HFFc6 (cell line): ENCODE data around the gene PTPRF. TPM values are rescaled to one million over a fixed set of nuclear protein-coding genes. Genes with fewer than 3 reads are reported as not detected.
"Not testable (repeated sequence)": the region's sequence is repeated elsewhere in the genome, so short reads cannot be mapped to it uniquely, and the experiment has no call there.

ENCODE experiments used
- DNase-seq: peaks from one replicate; pipeline ENCODE4 v3.0.0-alpha.2; 2018
- H3K27ac Mint-ChIP-seq: 2 replicates; pipeline ENCODE4 v1.8.0; 2020; ENCODE audit warnings: mild to moderate bottlenecking, mixed read lengths
- H3K27me3 Mint-ChIP-seq: 2 replicates; pipeline ENCODE4 v1.8.0; 2021; ENCODE audit warnings: mild to moderate bottlenecking, moderate library complexity, mixed read lengths; ENCODE audit not compliant: insufficient read depth
- H3K36me3 Mint-ChIP-seq: 2 replicates; pipeline ENCODE4 v1.8.0; 2021; ENCODE audit warnings: low read depth, mixed read lengths
- H3K4me1 Mint-ChIP-seq: 2 replicates; pipeline ENCODE4 v1.8.0; 2020; ENCODE audit warnings: low read depth, mixed read lengths
- H3K4me3 Mint-ChIP-seq: 2 replicates; pipeline ENCODE4 v1.8.0; 2020; ENCODE audit warnings: mild to moderate bottlenecking, moderate library complexity, mixed read lengths
- H3K9me3 Mint-ChIP-seq: 2 replicates; pipeline ENCODE4 v1.8.0; 2020; ENCODE audit warnings: mild to moderate bottlenecking, mixed read lengths
- total RNA-seq, 6 experiments: library from RNA; stranded (reverse); fragmentation: NEBNext Ultra II Directional; extraction: Animal tissue kit (Norgen Biotek cat#: 25700); gene quantifications; 2 replicates in 1 of 6; 3 replicates in 5 of 6; pipeline ENCODE4 v1.2.3, GENCODE V29; 2021
- TF ChIP-seq, protein P1 (sequence below): fragments of 200-600 bp; sonication (generic); IDR thresholded peaks from 2 replicates; pipeline ENCODE4 v1.5.0; 2021; ENCODE audit warnings: antibody characterized with exemption, mild to moderate bottlenecking

PTPRF gene
- total RNA-seq, 6 experiments from 2014 or later = 94.3 to 119 (median 109) TPM

DNA sequence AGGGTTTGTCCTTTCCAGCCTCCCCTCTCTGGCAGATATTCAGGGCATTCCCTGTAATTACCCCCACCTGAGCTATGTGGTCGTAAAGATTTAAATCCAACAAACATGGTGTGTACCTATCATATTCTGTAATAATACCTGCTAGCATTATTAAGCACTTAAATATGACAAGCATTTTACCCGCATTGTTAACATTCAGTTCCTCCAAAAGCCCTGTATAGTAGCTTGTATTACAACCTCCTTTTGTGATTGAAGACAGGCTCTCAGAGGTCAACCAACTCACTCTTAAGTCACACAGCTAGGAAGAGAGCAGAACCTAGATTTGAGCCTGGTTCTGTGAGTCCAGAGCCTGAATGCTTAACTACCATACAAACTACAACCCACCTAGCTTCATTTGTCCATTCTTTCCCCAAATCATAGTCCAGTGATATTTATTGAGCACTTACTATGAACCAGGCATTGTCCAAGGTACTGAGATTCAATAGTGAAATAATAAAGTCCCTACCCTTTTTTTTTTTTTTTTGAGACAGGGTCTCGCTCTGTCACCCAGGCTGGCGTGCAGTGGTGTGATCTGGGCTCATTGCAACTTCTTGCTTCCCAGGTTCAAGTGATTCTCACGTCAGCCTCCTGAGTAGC, 105.4 kb downstream of the PTPRF start:
- Mint-ChIP-seq H3K4me1 (peaks cover 5% of the 10 kb centered on the region; the same call in 1 of the 2 replicates), H3K36me3 (no peaks in the 10 kb centered on the region), H3K27me3 (peaks cover 3% of the 10 kb centered on the region), H3K27ac (no peak overlapping the region), H3K4me3 (no peak overlapping the region), H3K9me3 (no peaks in the 10 kb centered on the region)
- TF ChIP-seq, protein P1, sequence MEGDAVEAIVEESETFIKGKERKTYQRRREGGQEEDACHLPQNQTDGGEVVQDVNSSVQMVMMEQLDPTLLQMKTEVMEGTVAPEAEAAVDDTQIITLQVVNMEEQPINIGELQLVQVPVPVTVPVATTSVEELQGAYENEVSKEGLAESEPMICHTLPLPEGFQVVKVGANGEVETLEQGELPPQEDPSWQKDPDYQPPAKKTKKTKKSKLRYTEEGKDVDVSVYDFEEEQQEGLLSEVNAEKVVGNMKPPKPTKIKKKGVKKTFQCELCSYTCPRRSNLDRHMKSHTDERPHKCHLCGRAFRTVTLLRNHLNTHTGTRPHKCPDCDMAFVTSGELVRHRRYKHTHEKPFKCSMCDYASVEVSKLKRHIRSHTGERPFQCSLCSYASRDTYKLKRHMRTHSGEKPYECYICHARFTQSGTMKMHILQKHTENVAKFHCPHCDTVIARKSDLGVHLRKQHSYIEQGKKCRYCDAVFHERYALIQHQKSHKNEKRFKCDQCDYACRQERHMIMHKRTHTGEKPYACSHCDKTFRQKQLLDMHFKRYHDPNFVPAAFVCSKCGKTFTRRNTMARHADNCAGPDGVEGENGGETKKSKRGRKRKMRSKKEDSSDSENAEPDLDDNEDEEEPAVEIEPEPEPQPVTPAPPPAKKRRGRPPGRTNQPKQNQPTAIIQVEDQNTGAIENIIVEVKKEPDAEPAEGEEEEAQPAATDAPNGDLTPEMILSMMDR = no peak
- DNase-seq = no peak

DNA sequence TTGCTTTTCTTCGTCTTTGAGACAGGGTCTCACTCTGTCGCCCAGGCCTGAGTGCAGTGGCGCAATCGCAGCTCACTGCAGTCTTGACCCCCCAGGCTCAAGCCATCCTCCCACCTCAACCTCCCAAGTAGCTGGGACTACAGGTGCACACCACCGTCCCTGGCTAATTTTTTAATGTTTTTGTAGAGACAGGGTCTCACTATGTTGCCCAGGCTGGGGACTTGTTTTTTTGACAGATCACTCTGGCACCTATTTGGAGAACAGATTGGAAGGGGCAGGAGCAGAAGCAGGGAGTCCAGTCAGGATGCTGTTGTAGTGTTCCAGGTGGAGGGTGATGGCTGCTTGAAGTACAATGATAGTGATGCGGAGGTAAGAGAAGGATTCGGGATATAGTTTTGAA, 106.6 kb downstream of the PTPRF start:
- no peak for DNase-seq
- no peaks in the 10 kb centered on the region for H3K9me3 Mint-ChIP-seq
- H3K4me1 Mint-ChIP-seq = peaks cover 5% of the 10 kb centered on the region; the same call in 1 of the 2 replicates
- TF ChIP-seq, protein P1 = no peak
- H3K27ac Mint-ChIP-seq = no peak overlapping the region
- H3K4me3 Mint-ChIP-seq = no peak overlapping the region
- peaks cover 3% of the 10 kb centered on the region for H3K27me3 Mint-ChIP-seq
- no peaks in the 10 kb centered on the region for H3K36me3 Mint-ChIP-seq

DNA sequence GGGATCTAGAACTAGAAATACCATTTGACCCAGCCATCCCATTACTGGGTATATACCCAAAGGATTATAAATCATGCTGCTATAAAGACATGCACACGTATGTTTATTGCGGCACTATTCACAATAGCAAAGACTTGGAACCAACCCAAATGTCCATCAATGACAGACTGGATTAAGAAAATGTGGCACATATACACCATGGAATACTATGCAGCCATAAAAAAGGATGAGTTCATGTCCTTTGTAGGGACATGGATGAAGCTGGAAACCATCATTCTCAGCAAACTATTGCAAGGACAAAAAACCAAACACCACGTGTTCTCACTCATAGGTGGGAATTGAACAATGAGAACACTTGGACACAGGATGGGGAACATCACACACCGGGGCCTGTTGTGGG, 107.7 kb downstream of the PTPRF start:
- not testable (repeated sequence) for DNase-seq, H3K9me3 Mint-ChIP-seq, H3K36me3 Mint-ChIP-seq, H3K27me3 Mint-ChIP-seq, H3K4me3 Mint-ChIP-seq, H3K27ac Mint-ChIP-seq
- H3K4me1 Mint-ChIP-seq = peaks cover 11% of the 10 kb centered on the region

DNA sequence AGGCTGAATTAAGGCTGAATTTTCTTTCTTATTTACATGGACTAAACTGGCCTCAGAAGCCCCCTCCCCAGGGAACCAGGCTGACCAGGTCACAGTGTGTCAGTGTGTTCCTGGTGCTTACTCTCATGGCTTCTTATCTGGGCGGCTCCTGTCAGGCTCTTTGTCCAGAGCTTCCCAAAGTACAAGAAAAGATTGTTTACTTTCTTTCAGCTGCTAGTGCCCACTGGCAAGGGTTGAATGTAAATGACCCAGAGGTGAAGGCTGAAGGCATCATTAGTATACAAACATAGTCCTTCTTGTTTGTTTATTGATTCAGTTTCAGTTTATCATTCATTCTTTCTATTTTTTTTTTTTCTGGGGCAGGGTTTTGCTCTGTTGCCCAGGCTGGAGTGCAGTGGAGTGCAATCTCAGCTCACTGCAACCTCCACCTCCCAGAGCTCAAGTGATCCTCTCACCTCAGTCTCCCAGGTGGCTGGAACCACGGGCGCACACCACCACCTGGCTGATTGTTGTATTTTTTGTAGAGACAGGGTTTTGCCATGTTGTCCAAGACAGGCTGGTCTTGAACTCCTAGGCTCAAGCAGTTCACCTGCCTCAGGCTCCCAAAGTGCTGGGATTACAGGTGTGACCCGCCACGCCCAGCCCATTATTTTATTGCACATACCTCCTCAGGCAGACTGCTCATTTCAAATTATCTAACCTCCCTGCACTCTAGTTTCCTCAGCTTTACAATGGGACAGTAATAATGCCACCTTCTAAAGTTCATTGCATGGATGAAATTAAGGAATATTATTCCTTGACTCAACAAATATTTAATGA, 109.5 kb downstream of the PTPRF start:
- Mint-ChIP-seq H3K27ac (no peak overlapping the region), H3K36me3 (no peaks in the 10 kb centered on the region), H3K4me3 (no peak overlapping the region), H3K4me1 (peaks cover 16% of the 10 kb centered on the region), H3K9me3 (no peaks in the 10 kb centered on the region), H3K27me3 (peaks cover 5% of the 10 kb centered on the region)
- no peak for DNase-seq
- TF ChIP-seq, protein P1 = no peak

DNA sequence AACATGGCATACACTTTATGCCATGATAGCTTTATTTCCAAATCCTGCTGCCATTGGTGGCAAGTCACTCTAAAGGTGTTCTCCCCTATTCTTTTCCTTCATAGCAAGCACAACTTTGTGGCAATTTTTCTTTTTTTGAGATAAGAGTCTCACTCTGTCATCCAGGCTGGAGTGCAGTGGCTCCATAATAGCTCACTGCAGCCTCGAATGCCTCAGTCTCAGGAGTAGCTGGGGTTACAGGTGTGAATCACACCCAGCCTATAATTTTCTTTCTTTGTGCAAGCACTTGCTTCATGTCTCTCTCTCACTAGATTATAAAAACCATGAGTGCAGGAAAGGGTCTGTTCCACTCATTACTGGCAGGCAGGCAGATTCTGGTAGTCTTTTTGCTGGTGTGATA, 113.9 kb downstream of the PTPRF start:
- H3K4me1 Mint-ChIP-seq = peaks cover 25% of the 10 kb centered on the region
- H3K27ac Mint-ChIP-seq = no peak overlapping the region
- H3K4me3 Mint-ChIP-seq = no peak overlapping the region
- H3K27me3 Mint-ChIP-seq = peaks cover 4% of the 10 kb centered on the region
- no peak for DNase-seq
- TF ChIP-seq, protein P1 = no peak
- no peaks in the 10 kb centered on the region for H3K9me3 Mint-ChIP-seq
- H3K36me3 Mint-ChIP-seq = no peaks in the 10 kb centered on the region

DNA sequence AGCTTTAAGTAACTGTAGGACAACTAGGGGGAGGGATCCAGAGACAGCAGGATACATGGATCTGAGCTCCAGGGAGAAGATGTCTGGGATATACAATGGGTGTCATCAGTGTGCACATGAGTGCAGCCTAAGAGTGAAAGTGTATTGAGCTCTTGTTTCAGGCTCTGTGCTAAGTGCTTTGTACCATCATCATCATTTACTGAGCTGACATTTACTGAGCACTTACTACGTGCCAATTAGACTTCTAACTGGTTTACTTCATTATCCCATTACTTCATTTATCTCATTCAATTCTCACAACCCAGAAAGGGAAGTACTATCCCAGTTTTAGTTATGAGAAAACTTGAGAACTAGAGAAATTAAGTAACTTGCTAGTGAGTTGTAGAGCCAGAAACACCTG, 114.8 kb downstream of the PTPRF start:
- Mint-ChIP-seq H3K4me1 (peaks cover 25% of the 10 kb centered on the region), H3K27ac (no peak overlapping the region), H3K36me3 (peaks cover 1% of the 10 kb centered on the region), H3K27me3 (peaks cover 7% of the 10 kb centered on the region), H3K4me3 (no peak overlapping the region), H3K9me3 (no peaks in the 10 kb centered on the region)
- TF ChIP-seq, protein P1 = no peak
- DNase-seq = no peak

DNA sequence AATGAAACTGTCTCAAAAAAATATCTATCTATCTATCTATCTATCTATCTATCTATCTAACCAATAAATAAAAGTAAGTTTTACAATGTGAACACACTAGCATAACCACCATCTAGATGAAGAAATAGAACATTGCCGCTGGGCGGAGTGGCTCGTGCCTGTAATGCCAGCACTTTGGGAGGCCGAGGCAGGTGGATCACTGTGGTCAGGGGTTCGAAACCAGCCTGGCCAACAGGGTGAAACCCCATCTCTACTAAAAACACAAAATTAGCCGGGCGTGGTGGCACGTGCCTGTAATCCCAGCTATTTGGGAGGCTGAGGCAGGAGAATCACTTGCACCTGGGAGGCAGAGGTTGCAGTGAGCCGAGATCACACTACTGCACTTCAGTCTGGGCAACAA, 116.6 kb downstream of the PTPRF start:
- H3K27ac Mint-ChIP-seq, H3K36me3 Mint-ChIP-seq, DNase-seq, H3K9me3 Mint-ChIP-seq, H3K4me3 Mint-ChIP-seq, H3K27me3 Mint-ChIP-seq: not testable (repeated sequence)
- H3K4me1 Mint-ChIP-seq = peaks cover 38% of the 10 kb centered on the region
